Liver (tissue), 3 donors: Measurements from ENCODE around the gene CDK16.

Experiments used
- FOXA1 ChIP-seq: IDR thresholded peaks from 2 replicates; pipeline ENCODE4 v1.6.1; 2016; ENCODE audit warnings: antibody characterized with exemption
- NR2F2 ChIP-seq: IDR thresholded peaks from 2 replicates; pipeline ENCODE4 v1.6.1; 2016; ENCODE audit warnings: antibody characterized with exemption
- RAD21 ChIP-seq, 2 donors: IDR thresholded peaks; 2 replicates each; pipeline ENCODE4 v1.6.1; 2016; ENCODE audit warnings: antibody characterized with exemption in 2 of 2, mild to moderate bottlenecking in 2 of 2
- RXRA ChIP-seq, 2 donors: IDR thresholded peaks; 2 replicates each; pipeline ENCODE4 v1.6.1; 2017 to 2018; ENCODE audit warnings: antibody characterized with exemption in 2 of 2, mild to moderate bottlenecking in 1 of 2
- TAF1 ChIP-seq: conservative IDR thresholded peaks from 2 replicates; pipeline ENCODE4 v1.6.1; 2016; ENCODE audit warnings: antibody characterized with exemption, mild to moderate bottlenecking
- YY1 ChIP-seq: IDR thresholded peaks from 2 replicates; pipeline ENCODE4 v1.6.1; 2016; ENCODE audit warnings: antibody characterized with exemption, mild to moderate bottlenecking
- TF ChIP-seq, protein P1 (sequence below): fragments of 150-350 bp; IDR thresholded peaks from 2 replicates; pipeline ENCODE4 v1.5.1; 2017; ENCODE audit warnings: improper control_type of control experiment, low read depth, low read length; ENCODE audit not compliant: missing input control
- TF ChIP-seq, protein P2 (sequence below): IDR thresholded peaks from 2 replicates; pipeline ENCODE4 v1.6.1; 2016; ENCODE audit warnings: antibody characterized with exemption
- TF ChIP-seq, protein P3 (sequence below): IDR thresholded peaks from 2 replicates; pipeline ENCODE4 v1.6.1; 2016; ENCODE audit warnings: antibody characterized with exemption, mild to moderate bottlenecking
- donor health status: healthy.
- donor health status: healthy.

DNA sequence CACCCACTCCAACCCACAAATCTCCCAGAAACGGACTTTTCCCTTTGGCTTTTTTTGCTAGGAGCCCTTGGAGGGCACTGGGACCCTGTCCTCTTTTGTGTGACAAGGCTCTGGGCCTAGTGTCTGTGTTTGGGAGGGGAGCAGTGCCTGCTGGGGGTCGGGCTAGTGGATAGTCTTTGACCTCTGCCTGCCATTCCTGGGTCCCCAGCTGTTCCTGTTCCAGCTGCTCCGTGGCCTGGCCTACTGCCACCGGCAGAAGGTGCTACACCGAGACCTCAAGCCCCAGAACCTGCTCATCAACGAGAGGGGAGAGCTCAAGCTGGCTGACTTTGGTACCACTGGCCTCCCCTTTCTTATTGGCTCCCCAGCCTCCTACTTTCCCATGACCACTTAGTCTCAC lies 7.6 kb downstream of the CDK16 start:
- TF ChIP-seq, protein P1, sequence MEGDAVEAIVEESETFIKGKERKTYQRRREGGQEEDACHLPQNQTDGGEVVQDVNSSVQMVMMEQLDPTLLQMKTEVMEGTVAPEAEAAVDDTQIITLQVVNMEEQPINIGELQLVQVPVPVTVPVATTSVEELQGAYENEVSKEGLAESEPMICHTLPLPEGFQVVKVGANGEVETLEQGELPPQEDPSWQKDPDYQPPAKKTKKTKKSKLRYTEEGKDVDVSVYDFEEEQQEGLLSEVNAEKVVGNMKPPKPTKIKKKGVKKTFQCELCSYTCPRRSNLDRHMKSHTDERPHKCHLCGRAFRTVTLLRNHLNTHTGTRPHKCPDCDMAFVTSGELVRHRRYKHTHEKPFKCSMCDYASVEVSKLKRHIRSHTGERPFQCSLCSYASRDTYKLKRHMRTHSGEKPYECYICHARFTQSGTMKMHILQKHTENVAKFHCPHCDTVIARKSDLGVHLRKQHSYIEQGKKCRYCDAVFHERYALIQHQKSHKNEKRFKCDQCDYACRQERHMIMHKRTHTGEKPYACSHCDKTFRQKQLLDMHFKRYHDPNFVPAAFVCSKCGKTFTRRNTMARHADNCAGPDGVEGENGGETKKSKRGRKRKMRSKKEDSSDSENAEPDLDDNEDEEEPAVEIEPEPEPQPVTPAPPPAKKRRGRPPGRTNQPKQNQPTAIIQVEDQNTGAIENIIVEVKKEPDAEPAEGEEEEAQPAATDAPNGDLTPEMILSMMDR = no peak
- TF ChIP-seq RAD21 (IDR thresholded peaks at IDR 0.05) (no peak), TAF1 (no peak), FOXA1 (no peak), NR2F2 (no peak), RXRA (IDR thresholded peaks at IDR 0.05) (no peak), YY1 (no peak)
- TF ChIP-seq, protein P2, sequence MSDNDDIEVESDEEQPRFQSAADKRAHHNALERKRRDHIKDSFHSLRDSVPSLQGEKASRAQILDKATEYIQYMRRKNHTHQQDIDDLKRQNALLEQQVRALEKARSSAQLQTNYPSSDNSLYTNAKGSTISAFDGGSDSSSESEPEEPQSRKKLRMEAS = no peak
- TF ChIP-seq, protein P3, sequence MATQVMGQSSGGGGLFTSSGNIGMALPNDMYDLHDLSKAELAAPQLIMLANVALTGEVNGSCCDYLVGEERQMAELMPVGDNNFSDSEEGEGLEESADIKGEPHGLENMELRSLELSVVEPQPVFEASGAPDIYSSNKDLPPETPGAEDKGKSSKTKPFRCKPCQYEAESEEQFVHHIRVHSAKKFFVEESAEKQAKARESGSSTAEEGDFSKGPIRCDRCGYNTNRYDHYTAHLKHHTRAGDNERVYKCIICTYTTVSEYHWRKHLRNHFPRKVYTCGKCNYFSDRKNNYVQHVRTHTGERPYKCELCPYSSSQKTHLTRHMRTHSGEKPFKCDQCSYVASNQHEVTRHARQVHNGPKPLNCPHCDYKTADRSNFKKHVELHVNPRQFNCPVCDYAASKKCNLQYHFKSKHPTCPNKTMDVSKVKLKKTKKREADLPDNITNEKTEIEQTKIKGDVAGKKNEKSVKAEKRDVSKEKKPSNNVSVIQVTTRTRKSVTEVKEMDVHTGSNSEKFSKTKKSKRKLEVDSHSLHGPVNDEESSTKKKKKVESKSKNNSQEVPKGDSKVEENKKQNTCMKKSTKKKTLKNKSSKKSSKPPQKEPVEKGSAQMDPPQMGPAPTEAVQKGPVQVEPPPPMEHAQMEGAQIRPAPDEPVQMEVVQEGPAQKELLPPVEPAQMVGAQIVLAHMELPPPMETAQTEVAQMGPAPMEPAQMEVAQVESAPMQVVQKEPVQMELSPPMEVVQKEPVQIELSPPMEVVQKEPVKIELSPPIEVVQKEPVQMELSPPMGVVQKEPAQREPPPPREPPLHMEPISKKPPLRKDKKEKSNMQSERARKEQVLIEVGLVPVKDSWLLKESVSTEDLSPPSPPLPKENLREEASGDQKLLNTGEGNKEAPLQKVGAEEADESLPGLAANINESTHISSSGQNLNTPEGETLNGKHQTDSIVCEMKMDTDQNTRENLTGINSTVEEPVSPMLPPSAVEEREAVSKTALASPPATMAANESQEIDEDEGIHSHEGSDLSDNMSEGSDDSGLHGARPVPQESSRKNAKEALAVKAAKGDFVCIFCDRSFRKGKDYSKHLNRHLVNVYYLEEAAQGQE = no peak
